ENCODE results near the gene MCUB.
A peak's percentile ranks its signal among the peaks of the same experiment; 100 is the strongest.

MCUB gene

DNA sequence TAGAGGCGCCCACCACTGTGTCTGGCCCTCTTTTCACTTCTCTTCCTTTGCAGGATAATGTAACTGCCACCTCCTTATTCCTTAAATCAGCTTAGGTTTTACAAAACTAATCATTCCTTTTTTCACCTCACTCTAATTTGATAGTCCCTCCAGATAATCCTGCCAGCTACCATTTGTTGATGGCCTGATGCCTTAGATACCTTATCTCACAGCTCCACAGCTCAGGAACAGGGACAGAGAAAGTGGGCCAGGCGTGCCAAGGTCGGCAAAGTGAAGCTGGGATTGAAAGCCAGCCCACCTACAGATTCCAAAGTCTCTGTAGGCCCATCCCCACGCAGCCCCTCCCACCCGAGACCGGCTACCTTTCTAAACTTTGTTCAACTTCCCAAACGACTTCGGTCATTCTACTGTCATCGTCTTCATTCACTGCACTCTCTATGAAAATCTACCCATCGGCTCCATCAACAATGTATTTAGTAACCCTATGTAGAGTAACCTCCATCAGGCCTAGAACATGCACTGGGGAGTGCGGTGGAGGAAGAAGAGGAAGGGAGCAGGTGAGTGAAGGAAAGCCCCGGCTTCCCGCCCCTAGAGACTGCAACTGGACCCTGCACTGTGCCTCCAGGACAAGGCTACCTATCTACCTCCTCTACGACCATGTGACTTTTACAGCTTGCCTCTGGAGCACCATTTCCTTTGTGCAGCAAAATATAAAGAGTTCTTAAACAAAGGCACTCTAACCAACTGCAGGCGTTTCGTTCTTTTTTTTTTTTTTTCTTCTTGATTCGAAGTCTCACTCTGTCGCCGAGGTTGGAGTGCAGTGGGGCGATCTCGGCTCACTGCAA lies 141.7 kb downstream of the MCUB start:
- no peak for DNase-seq (ENCODE audit: insufficient read length, low spot score)
- no peak for TF ChIP-seq POLR2A (IDR thresholded peaks at IDR 0.05; ENCODE audit: low read depth, low read length)
- no peak for FAIRE-seq

DNA sequence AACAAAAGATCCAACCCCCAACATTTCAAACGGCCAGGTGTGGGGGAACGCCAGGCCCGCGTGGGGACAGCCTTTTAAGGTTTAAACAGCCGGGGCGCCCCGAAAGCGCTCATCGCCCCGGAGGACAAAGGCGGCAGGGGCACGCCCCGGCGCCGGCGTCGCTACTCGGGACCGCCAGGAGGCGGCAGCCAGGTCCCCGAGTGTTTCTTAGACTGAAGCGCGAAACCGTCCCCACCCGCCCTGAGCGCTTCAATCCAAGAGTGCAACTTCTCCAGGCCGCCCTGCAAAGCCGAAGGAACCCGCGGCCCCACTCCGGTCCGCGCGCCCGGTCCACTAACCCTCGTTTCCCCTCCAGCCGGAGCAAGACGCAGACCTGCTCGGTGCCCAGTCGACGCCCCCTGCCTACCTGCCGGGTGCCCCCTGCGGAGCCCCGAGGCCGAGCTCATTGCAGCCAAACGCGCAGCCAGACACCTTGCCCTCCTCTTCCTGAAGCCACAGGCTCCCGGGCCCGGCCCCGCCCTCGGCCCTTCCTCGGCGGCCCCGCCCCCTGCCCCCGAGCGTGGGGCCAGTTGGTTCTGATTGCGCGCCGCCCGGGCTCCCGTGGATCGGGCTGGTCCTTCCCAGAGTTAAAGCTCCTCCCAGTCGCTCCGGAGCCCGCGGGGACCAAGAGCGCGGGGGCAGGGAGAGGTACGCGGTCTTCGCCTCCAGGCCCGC lies 143.1 kb downstream of the MCUB start, which contains the start of gene CASP6:
Gene CASP6 (minus strand): TSS at position 496 of the 714 bp plus-strand sequence. CDS start 50 bp downstream, at position 446.
- FAIRE-seq (no peak), DNase-seq (ENCODE audit: insufficient read length, low spot score) (peak; percentile 47)
- peak; percentile 56; the same call in 1 of the 2 replicates for TF ChIP-seq POLR2A (IDR thresholded peaks at IDR 0.05; ENCODE audit: low read depth, low read length)

DNA sequence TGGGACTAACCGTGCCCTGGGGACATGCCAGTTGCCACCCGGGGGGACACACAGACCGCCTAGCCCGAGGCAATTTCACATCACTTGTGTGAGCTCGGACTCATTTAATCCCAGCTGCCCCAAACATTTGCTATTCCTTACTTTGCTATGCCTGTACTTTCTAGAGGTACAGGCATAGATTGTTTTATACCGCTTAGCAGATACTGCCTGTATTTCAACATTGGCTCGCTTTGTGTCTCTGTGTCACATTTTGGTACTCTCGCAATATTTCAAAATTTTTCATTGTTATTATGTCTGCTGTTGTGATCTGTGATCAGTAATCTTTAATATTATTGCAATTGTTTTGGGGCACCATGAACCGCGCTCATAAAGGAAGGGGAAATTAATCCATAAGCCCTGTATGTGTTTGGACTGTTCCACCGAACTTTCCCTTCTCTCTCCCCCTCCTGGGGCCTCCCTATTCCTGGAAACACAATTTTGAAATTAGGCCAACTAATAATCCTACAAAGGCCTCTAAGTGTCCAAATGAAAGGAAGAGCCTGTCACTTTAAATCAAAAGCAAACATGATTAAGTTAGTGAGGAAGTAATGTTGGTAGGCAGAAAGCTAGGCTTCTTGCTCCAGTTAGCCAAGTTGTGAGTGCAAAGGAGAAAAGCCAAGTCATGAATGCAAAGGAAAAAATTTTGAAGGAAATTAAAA lies 143.8 kb downstream of the MCUB start:
- FAIRE-seq: no peak
- TF ChIP-seq POLR2A (IDR thresholded peaks at IDR 0.05; ENCODE audit: low read depth, low read length): no peak
- DNase-seq (ENCODE audit: insufficient read length, low spot score): no peak

DNA sequence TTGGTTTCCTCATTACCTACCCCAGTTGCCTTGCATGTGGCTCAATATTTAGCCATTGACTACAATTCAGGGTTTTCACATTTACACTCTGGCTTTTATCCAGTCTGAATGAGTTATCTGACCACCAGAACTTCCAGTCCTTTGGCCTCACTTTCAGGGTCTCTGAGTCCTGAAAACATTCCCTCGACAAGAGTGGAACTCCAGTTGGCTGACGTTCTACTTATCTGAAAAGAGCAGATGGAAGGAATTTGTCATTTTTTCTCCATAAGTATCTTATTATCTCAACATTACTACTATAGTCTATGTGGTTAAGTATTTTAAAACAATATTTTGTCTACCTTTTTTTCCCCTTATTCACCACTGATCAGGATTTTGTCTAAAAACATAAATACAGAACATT lies 148.4 kb downstream of the MCUB start:
- TF ChIP-seq POLR2A (IDR thresholded peaks at IDR 0.05; ENCODE audit: low read depth, low read length): no peak
- FAIRE-seq: no peak
- no peak for DNase-seq (ENCODE audit: insufficient read length, low spot score)

DNA sequence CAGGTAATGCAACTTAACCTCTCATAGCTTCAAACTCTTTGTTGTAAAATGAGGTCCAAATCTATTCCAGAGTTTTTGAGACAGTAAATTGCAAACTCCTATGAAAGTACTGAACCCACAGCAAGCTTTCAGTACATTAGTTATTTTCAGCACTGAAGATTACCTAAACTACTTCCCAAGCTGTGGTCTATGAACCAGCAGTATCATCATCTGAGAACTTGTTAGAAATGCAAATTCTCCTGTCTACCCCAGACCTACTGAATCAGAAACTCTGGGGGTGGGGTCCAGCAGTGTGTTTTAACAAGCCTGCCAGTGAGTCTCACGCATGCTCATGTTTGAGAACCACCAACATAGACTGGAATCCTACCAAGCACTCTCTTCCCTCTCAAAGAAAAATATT lies 148.9 kb downstream of the MCUB start:
- FAIRE-seq: no peak
- no peak for TF ChIP-seq POLR2A (IDR thresholded peaks at IDR 0.05; ENCODE audit: low read depth, low read length)
- no peak for DNase-seq (ENCODE audit: insufficient read length, low spot score)

DNA sequence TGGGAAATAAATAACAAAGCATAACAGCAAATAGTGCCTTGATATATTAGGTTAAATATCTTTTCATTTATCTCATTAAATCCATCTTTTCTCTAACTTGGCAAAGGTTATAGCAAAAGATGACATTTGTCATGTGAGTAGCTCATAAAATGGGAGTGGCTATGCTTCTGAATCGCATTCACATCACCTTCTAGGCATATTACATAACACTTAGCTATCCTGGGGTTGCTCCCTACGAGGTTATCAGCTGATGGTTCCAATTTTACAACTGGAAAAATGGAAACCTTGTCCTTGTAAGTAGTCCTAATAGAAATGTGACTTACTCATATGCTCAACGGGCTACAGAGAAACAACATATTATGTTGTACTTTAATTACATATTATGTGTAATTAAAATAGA lies 153.5 kb downstream of the MCUB start:
- no peak for TF ChIP-seq POLR2A (IDR thresholded peaks at IDR 0.05; ENCODE audit: low read depth, low read length)
- FAIRE-seq (no peak), DNase-seq (ENCODE audit: insufficient read length, low spot score) (no peak)

DNA sequence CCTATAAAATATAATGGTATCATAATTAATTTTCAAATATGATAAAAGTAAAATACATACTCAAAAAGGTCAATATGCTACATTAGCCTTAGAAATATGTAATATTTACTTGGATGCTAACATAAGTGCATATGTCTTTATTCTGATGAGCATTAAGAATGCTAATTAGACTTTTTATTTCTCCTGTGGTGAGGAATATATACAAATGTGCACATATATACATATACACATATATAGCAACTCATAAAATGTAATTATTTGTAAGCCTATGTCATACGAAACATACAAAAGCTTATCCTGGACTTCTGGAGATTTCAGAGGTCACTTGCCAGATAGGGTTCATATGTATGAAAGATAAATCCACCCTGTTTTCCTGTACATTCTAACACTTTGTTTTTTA lies 158.7 kb downstream of the MCUB start:
- FAIRE-seq (no peak), DNase-seq (ENCODE audit: insufficient read length, low spot score) (no peak)
- no peak for TF ChIP-seq POLR2A (IDR thresholded peaks at IDR 0.05; ENCODE audit: low read depth, low read length)

DNA sequence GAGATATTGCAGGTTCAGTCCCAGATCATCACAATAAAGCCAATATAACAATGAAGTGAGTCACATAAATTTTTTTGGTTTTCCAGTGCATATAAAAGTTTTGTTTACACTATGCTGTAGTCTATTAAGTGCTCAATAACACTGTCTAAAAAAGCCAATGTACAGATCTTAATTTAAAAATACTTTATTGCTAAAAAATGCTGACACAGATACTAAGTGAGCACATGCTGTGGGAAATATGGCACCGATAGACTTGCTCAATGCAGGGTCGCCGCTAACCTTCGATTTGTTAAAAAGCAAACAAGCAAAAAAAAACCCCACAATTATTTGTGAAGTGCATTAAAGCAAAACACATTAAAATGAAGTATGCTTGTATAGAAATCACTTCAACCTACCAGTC lies 159.6 kb downstream of the MCUB start:
- DNase-seq (ENCODE audit: insufficient read length, low spot score): no peak
- TF ChIP-seq POLR2A (IDR thresholded peaks at IDR 0.05; ENCODE audit: low read depth, low read length): no peak
- FAIRE-seq: no peak

DNA sequence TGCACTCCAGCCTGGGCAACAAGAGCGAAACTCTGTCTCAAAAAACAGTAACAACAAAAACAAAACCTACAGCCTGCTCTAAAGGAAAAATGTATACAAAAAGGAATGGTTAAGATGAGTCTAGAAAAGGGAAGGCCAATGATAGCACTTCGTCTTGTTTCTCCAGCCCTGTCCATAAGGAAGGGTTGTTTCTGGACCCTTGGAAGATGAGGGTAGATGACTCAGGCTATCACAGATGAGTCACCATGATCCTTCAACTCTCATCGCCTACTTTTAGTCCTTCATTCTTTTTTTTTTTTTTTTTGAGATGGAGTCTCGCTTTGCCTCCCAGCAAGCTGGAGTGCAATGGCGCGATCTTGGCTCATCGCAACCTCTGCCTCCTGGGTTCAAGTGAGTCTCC lies 161.0 kb downstream of the MCUB start:
- TF ChIP-seq POLR2A (IDR thresholded peaks at IDR 0.05; ENCODE audit: low read depth, low read length): no peak
- DNase-seq (ENCODE audit: insufficient read length, low spot score): peak; percentile 27
- FAIRE-seq: no peak

DNA sequence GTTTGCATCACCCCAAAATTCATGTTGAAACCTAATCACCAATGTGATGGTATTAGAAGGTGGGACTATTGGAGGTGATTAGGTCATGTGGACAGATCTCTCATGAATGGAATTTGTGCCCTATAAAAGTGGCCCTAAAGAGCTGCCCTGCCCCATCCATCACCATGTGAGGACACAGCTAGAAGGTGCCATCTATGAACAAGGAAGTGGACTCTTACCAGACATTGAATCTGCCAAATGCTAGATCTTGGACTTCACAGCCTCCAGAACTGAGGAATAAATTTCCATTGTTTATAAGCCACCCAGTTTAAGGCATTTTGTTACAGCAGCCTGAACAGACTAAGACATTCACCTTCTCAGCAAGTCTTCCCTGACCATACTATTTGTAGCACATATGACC lies 162.3 kb downstream of the MCUB start:
- TF ChIP-seq POLR2A (IDR thresholded peaks at IDR 0.05; ENCODE audit: low read depth, low read length): no peak
- DNase-seq (ENCODE audit: insufficient read length, low spot score): no peak
- FAIRE-seq: no peak

DNA sequence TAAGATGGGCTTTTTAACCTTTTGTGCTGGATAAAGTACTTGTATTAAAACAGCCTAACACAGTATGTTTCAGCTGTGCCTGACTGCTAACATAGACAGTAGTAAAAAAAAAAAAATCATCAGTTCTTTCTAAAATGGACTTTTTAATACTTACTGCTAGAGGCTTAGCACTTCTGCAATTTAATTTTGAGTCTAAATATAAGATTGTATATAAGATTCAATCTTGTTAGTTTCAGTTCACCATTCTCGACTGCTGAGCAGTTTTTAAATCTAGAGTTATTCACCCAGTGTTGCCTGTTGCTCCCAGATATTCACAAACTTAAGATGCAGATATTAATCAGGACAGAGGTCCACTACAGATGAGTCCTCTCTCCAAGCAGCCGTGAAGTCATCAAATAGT lies 163.1 kb downstream of the MCUB start:
- no peak for TF ChIP-seq POLR2A (IDR thresholded peaks at IDR 0.05; ENCODE audit: low read depth, low read length)
- DNase-seq (ENCODE audit: insufficient read length, low spot score): no peak
- no peak for FAIRE-seq

DNA sequence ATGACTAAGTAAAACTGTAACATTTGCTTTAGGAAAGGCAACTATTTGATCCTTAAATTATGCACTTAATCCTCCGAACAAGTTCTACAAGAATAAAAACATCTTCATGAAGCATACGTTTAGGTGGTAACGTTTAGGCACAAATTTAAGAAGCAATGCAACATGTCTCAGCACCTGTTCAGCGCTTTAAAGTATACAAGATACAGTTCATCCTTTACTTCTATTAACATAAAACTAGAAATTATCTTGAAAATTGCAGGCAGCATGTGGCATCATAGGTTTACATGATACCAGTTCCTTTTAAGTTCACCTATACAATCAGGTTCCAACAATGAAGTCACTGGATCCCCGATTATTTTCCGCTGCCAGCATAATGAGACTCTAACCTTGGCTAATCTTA lies 168.3 kb downstream of the MCUB start:
- FAIRE-seq (no peak), DNase-seq (ENCODE audit: insufficient read length, low spot score) (no peak)
- TF ChIP-seq POLR2A (IDR thresholded peaks at IDR 0.05; ENCODE audit: low read depth, low read length): no peak

DNA sequence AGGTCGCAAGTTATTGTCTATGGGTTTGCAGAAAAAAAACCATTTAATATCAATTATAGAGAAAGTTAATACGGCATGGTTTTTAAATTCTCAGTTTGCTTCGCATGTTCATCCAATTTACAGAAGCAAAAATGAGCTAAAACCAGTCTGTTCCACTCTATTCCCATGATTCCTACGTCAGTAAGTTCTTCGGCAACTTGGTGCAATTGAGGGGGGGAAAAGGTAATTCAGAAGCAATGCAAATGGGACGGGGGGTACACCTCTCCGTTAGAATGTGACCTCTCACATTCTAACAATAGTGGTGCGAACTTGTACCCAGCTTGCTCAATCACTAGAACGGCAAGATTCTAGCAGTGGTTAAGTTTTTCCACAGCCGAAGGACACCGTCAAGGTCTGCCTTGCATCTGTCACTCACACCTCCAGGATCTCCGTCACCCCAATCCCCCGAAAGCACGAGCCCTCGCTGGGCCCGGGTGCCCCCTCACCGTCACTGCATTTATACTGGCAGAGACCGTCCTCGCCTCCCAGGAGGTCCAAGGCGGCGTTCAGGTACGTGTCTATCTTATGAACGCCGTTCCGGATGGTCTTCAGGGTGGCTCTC lies 169.2 kb downstream of the MCUB start:
- FAIRE-seq (no peak), DNase-seq (ENCODE audit: insufficient read length, low spot score) (no peak)
- no peak for TF ChIP-seq POLR2A (IDR thresholded peaks at IDR 0.05; ENCODE audit: low read depth, low read length)

Data from H54 (cell line).